Large intestine (tissue), 3 donors: ENCODE measurements around the gene PPIP5K2. TPM values are rescaled to one million over a fixed set of nuclear protein-coding genes. Genes with fewer than 3 reads are reported as not detected.

Source experiments
- DNase-seq, 2 donors: peaks; one replicate each; pipeline versions ENCODE4 v3.0.0 to v3.0.0-alpha.2; 2013
- H3K27ac ChIP-seq: one replicate; pipeline ENCODE4 v1.5.1; 2013; ENCODE audit warnings: low read length
- H3K27me3 ChIP-seq: 2 replicates; pipeline ENCODE4 v1.6.1; 2013; ENCODE audit warnings: low read length; ENCODE audit not compliant: control insufficient read depth, insufficient read depth
- H3K36me3 ChIP-seq: 2 replicates; pipeline ENCODE4 v1.6.1; 2013; ENCODE audit warnings: low read length; ENCODE audit not compliant: control insufficient read depth, insufficient read depth
- H3K4me1 ChIP-seq: one replicate; pipeline ENCODE4 v1.6.1; 2013; ENCODE audit warnings: low read length; ENCODE audit not compliant: control insufficient read depth, insufficient read depth
- H3K4me3 ChIP-seq: one replicate; pipeline ENCODE4 v1.5.1; 2013; ENCODE audit warnings: low read length
- H3K9me3 ChIP-seq: one replicate; pipeline ENCODE4 v1.6.1; 2013; ENCODE audit warnings: mild to moderate bottlenecking, low read depth, low read length, moderate library complexity; ENCODE audit not compliant: control insufficient read depth
- WGBS: methylation state at CpG from one replicate; pipeline ENCODE4 v1.1.5; 2013; ENCODE audit warnings: low lambda C conversion rate; ENCODE audit not compliant: insufficient coverage; 5-methylcytosine and 5-hydroxymethylcytosine counted together
- polyA plus RNA-seq: library from polyadenylated mRNA; unstranded; fragments of 120-200 nt; gene quantifications from one replicate; pipeline ENCODE4 v1.2.1, GENCODE V29; 2013

PPIP5K2 gene
- polyA plus RNA-seq, 1 donor, result 53.4 TPM

DNA sequence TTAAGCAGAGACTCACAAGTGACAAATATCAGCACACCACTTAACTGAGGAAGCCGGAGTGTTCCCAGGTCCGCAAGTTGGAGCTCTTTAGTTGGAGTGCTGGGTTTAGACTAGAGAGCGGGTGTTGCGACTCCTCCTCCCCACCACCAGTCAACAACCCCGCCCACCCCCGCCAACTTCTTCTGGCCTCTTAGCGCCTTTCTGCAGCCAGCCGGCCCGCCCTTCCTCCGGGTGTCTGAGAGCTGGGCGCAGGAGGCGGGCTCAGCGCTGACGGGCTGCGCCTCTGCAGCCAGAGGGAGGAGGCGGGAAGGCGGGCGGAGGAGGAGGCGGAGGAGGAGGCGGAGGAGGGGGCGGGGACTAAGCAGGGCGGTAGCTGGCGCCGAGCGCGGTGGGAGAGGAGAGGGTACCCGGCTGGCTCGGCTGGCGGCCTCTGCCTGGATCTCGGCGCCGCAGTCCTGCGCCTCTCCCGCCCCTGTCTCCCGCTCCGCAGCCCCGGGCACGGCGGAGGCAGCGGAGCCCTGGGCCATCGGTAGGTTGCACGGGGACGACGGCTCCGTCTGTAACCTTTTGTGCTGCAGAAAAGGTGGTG, 138.4 kb downstream of the PPIP5K2 start, which contains the start of gene MACIR:
TSS of gene MACIR (plus strand) at position 396 of the 589 bp plus-strand sequence. CDS start 17,157 bp downstream, outside the sequence.
- H3K36me3 ChIP-seq, result no peaks in the 10 kb centered on the region
- peak; percentile 99 for DNase-seq
- no peaks in the 10 kb centered on the region for H3K9me3 ChIP-seq
- H3K27ac ChIP-seq, result peak within 1 kb of the TSS; percentile 100
- WGBS, result no CpG with 5 or more reads among the region's 45 CpGs
- peaks cover 23% of the 10 kb centered on the region for H3K4me1 ChIP-seq
- peak within 1 kb of the TSS; percentile 97 for H3K4me3 ChIP-seq
- no peaks in the 10 kb centered on the region for H3K27me3 ChIP-seq

GRCh38 chr5:103258957-103259704, 139.0 kb downstream of the PPIP5K2 start:
- H3K36me3 ChIP-seq, result no peaks in the 10 kb centered on the region
- peak; percentile 56 to 84 for DNase-seq
- H3K4me1 ChIP-seq, result peaks cover 23% of the 10 kb centered on the region
- H3K9me3 ChIP-seq, result no peaks in the 10 kb centered on the region
- H3K27ac ChIP-seq, result peak overlapping the region; percentile 100
- WGBS, result no CpG with 5 or more reads among the region's 91 CpGs
- H3K27me3 ChIP-seq, result no peaks in the 10 kb centered on the region
- peak overlapping the region; percentile 97 for H3K4me3 ChIP-seq

DNA sequence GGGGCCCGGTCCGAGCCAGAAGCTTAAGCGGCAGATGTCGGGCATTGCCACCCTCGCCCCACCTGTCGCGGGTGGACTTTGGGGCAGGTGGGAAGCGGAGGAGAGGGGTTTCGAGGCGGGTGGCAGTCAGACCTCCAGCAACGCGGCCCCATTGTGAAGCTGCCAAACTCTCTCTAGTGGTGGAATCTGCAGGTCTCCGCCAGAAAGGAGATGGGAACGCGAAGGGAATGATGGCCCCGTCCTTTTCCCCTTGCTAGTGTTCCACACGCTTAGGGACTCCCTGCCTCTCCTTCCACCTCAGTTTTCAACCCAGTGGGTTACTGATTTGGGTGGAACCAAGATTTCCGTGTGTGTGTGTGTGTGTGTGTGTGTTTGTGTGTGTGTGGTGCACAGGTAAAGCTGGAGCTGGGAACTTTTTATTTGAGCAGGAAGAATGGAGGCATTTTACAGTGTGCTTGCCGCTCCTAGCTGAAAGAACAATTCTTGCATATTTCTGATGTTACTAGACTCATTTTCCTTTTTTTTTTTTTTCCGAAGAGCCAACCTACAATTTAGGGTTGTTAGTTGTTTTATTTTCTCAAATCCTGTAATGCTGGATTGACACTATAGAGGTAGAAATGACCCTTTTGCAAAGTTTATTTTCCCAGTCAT, 139.7 kb downstream of the PPIP5K2 start:
- Histone ChIP-seq H3K27ac (peak overlapping the region; percentile 100), H3K36me3 (no peaks in the 10 kb centered on the region), H3K27me3 (no peaks in the 10 kb centered on the region), H3K9me3 (no peaks in the 10 kb centered on the region), H3K4me1 (peaks cover 29% of the 10 kb centered on the region), H3K4me3 (peak overlapping the region; percentile 97)
- DNase-seq, result peak in 1 of 2 donors; percentile 84
- 0% methylated on average over 1 of the region's 20 CpGs for WGBS

DNA sequence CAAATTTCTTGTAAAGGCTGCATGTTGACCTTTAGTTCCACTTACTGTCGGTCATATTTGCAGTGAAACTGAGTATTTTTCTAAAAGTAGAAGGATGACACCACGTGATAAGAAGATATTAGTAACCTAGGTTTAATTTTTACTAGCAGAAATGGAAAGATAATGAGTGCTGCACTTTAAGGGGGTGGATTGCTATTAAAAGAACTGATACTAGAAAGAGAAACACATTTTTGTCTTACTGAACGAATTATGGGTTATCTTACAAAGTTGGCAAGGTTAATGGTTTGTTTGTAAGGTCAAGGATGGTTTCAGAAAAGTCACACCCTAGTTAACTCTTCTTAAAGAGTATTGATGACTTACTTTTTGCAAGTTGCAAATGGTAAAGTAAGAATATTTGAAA, 140.8 kb downstream of the PPIP5K2 start:
- Histone ChIP-seq H3K27ac (peak overlapping the region; percentile 100), H3K4me3 (peak overlapping the region; percentile 97), H3K9me3 (no peaks in the 10 kb centered on the region), H3K4me1 (peaks cover 30% of the 10 kb centered on the region), H3K27me3 (no peaks in the 10 kb centered on the region), H3K36me3 (no peaks in the 10 kb centered on the region)
- WGBS, result 14% methylated on average over 1 of the region's 3 CpGs
- DNase-seq, result peak in 1 of 2 donors; percentile 52

Other genes starting within 250 kb of the PPIP5K2 start
- gene GIN1, start 163 bp upstream of the PPIP5K2 start, polyA plus RNA-seq, result 7.3 TPM
- 31.2 TPM for gene MACIR, start 138.5 kb downstream of the PPIP5K2 start, polyA plus RNA-seq